IPS DF 4.7 (cell line): ENCODE data around the gene CLEC6A.
"Not testable (repeated sequence)": the region's sequence is repeated elsewhere in the genome, so short reads cannot be mapped to it uniquely, and the experiment has no call there.

Source experiments
- DNase-seq: peaks from one replicate; pipeline ENCODE4 v3.0.0-alpha.2; 2013; ENCODE audit warnings: low spot score; ENCODE audit errors: extremely low read depth

The CLEC6A gene

DNA sequence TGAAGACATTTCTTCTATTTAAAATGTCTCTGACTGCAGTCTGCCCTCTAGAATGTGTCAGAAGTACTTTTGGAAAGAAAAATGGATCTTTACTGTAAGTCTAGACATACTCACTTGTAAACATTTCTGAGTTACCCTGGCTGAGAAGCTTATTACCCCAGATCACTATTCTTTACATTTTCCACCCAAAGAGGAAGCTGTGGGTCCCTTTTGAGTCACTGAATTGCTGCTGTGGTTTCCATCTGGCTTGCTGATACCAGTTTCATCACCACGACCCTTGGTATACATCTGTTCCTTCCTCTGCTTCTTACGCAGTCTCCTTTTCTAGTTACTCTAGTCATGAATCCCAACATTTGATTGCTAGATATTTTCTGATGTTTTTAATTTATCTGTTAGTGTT lies 37.3 kb downstream of the CLEC6A start:
- no peak for DNase-seq

DNA sequence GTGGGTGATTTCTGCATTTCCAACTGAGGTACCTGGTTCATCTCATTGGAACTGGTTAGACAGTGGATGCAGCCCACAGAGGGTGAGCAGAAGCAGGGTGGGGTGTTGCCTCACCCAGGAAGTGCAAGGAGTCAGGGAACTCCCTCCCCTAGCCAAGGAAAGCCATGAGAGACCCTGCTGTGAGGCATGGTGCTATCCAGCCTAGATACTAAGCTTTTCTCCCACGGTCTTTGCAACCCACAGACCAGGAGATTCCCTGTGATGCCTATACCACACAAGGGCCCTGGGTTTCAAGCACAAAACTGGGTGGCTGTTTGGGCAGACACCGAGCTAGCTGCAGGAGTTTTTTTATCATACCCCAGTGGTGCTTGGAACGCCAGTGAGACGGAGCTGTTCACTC lies 39.9 kb downstream of the CLEC6A start:
- DNase-seq, result not testable (repeated sequence)

DNA sequence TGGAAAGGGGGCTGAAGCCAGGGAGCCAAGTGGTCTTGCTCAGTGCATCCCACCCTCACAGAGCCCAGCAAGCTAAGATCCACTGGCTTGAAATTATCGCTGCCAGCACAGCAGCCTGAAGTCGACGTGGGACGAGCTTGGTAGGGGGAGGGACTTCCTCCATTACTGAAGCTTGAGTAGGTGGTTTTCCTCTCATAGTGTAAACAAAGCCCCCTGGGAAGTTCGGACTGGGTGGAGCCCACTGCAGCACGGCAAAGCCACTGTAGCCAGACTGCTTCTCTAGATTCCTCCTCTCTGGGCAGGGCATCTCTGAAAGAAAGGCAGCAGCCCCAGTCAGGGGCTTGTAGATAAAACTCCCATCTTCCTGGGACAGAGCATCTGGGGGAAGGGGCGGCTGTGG lies 40.3 kb downstream of the CLEC6A start:
- not testable (repeated sequence) for DNase-seq

DNA sequence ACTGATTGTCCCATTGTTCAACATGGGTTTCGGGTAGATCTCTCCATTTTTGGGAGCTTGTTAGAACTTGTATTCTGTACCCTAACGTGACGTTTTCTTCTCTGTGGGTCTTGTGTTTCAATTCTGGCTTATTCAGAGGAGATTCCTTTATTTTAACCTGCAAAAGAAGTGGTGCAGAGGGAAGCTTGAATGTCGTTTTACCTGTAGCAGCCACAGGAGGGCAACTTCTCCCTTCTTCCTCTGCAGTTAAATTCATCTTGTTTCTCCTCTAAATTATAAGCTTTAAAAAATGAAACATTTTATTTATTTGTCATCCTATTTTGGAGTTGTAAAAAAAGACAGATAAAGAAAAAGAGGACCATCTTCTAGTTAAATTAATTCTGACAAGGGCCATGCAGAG lies 43.9 kb downstream of the CLEC6A start:
- no peak for DNase-seq

DNA sequence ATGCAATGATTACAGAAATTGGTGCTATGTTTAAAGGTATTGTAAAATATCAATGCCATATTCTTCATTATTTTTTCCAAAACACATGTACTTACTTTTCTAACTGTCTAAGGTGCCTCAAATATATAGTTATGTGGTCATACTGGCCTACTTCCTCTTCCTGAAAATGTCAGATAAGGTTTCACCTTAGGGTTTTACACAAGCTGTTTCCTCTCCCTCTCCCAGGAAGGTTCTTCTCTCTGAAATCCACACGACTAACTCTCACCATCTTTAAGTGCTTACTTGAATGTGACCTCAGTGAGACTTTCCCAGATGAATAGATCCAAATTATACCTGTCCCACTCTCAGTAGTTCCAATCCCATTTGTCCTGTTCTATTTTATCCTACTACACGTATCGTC lies 46.0 kb downstream of the CLEC6A start:
- DNase-seq, result no peak

DNA sequence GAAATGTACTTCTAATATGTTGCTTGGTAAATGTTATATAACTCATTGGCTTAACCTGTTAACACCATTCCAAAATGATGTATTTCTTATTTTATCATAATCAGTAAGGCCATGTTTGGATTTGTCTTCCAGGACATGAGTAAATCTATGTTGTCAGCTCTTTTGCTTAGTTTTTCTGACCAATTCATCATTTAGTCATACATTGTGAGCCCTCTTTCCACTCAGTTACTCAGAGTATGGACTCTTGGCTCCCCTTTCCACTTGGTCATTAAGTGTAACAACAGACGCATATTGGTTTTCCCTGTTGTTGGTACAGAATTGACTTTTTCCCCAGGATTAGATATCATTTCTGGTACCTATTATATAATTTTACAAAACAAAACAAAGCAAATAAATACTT lies 48.6 kb downstream of the CLEC6A start:
- no peak for DNase-seq

DNA sequence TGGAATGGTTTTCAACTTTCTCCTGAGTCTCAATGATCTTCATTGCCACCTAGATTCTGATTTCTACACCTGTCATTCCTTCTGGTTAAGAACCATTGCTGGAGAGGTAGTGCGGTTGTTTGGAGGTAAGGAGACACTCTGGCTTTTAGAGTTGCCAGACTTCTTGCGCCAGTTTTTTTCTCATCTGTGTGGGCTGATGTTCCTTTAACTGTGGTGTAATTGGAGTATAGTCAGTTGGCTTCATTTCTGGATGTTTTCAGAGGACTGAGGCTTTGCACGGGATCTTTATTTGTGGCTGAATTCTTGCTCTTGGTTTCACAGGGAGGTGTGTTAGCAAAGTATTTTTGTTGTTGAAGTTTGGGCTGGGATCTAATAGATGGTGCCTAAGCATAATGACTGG lies 51.8 kb downstream of the CLEC6A start:
- DNase-seq, result no peak

DNA sequence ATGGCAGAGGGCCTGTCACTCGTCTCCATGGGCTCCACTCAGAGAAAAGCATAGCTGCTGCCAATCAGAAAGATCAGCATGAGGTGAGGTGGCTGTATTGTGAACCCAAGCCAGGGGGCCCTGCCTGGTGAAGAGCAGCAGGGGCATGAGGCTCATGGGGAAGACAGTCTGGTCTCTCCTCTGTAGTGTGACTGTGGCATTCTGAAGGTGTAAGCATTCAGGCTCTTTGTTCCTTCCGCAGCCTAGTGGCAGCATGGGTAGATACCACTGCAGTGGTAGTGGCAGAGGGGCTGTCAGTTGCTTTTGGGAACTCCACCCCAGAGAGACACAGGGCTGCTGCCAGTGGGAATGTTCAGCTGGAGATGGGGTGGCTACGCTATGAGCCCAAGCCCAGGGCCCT lies 52.5 kb downstream of the CLEC6A start:
- no peak for DNase-seq

DNA sequence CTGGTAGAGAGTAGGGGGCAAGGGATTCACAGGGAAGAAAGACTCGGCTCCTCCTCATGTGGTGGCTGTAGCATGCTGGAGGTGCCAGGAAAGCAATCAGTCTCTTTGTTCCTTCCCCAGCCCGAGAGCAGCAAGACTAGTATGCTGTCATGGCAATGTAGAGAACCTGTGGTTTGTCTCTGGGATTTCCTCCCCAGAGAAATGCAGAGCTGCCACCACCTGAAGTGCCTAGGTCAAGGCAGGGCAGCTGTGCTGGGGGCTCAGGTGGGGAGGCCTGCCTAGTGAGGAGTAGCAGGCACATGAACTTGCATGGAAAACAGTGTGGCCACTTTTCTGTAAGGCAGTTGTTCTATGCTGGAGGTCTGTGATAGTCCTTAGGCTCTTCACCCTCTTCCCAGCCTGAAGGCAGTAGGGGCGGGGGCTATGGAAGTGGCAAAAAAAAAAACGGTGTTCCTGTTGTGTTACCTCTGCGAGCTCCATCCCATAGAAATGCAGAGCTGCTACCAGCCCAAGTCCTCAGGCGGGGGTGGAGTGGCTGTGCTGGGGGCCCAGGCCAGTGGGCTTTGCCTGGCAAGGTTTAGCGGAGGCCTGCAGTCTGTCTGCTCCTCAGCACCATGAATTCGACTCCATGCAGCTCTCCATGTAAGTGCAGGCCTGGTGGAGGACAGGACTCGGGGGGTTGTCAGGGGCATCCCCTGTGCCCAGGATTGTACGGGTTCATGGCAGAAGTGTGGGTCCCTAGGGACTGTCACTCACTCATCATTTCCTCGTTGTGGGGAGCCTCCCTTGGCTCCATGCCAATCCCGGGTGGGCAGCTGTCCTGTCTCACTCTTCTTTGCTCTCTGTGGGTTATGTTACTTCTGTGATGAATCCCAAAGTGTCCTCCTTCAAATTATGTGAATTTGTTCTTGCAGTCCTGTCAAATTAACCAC lies 53.4 kb downstream of the CLEC6A start:
- DNase-seq, result no peak

DNA sequence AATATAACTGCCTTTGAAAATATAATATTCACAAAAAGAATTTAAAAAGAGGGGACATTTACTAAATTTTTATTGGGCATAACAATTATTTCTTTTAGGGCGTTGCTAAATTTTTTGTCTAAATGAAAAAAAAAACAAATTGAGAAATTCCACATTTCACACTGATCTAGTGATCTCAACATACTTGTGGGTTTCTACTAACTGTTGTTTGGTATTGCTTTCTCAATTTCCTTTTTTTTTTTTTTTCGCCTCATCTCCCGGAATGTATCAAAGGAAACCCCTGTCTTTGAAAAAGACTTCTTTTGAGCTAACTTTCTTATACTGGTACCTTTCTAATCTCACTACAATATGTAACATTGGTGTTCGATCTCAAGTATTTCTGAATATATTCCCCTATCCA lies 57.5 kb downstream of the CLEC6A start, which contains the start of gene CLEC4D:
TSS of gene CLEC4D (plus strand) at position 248 of the 400 bp plus-strand sequence. CDS start 230 bp downstream, outside the sequence.
- DNase-seq, result no peak

DNA sequence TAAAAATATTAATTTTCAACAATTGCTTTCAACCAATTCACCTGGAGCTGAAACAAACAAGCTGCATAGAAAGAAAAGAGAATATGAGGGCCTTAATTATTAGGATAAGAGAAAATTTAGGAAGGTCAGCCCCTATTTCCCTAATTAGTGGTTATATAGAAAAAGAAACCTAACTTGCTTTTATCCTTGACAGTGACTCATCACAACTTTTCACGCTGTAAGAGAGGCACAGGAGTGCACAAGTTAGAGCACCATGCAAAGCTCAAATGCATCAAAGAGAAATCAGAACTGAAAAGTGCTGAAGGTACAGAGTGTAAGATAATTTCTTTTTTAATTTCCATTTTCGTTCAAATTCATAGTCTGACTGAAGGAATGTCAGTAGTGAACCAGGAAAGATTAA lies 62.2 kb downstream of the CLEC6A start:
- no peak for DNase-seq

DNA sequence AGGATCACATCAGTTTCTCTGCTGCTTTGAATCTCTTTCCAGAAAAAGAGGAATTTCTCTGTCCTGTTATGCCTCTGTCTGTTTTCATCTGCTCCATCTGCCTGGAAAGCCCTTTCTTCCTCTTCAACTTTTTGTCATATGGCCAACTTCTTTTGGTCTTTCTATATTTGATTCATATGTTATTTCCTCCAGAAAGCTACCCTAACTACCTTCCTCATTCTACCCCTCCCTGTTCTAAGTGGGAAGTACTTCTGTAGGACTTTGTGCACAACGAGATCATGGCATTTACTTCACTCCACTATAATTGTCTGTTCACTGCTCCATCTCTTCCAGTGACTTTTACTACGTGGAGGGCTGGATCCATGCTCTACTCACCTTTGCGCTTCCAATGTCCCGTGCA lies 63.4 kb downstream of the CLEC6A start:
- DNase-seq, result no peak

DNA sequence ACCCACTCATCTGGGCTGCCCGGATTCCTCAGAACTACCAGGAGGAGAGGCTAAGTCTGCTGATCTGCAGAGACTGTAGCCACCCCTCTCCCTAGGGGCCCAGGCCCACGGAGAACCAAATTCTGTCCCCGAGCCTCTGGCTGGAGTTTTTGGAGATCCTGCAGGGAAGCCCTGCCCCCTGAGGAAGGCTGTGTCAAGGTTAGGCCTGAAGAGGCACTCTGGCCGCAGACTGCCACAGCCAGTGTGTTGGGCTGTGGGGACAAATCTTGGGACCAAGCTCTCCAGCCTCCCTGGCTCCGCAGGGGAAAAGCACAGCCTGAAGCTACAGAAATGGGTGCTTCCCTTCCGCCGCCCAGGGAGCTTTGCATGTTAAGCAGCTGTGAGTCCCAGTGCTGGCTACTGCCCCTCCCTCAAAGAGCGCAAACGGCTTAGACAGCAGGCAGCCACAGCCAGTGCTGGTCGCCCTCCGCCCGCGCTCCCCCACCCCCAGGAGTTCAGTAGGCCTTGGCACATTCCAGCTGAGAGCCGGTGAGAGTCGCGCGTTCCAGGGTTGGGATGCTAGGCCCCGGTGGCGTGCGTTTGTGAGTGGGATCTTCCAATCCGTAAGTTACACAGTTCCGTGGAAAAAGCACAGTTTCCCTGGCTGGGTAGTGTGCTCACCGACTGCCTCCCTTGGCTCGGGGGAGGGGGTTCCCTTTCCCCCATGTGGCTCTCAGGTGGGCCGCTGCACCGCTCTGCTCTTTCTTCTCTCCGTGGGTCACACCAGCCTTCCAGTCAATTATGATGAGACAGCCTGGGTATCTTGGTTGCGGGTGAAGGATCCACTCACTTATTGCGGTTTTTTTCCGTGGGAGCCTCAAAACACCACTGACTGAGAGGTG lies 71.7 kb downstream of the CLEC6A start:
- no peak for DNase-seq
